GM10266 (cell line): ENCODE data around the gene STAT4.

Experiments used
- DNase-seq: peaks from one replicate; pipeline ENCODE4 v3.0.0; 2012; ENCODE audit errors: extremely low spot score
- CTCF ChIP-seq: IDR thresholded peaks from 2 replicates; pipeline ENCODE4 v1.5.1; 2012; ENCODE audit warnings: mild to moderate bottlenecking, low read depth; ENCODE audit not compliant: control insufficient read depth, insufficient read depth; ENCODE audit errors: missing control alignments

The STAT4 gene

GRCh38 chr2:191049728-191050639, 100.8 kb downstream of the STAT4 start:
- no peak for TF ChIP-seq CTCF
- peak; percentile 20 for DNase-seq

GRCh38 chr2:191048073-191048472, 102.7 kb downstream of the STAT4 start:
- no peak for TF ChIP-seq CTCF
- no peak for DNase-seq

GRCh38 chr2:191045141-191045540, 105.7 kb downstream of the STAT4 start:
- TF ChIP-seq CTCF, result no peak
- no peak for DNase-seq

- TF ChIP-seq CTCF, result no peak
- no peak for DNase-seq
Observed at GRCh38 chr2:191043438-191043837, 107.4 kb downstream of the STAT4 start.

GRCh38 chr2:191041418-191042161, 109.2 kb downstream of the STAT4 start:
- no peak for TF ChIP-seq CTCF
- DNase-seq, result no peak

GRCh38 chr2:191039616-191040015, 111.2 kb downstream of the STAT4 start:
- DNase-seq, result no peak
- TF ChIP-seq CTCF, result no peak

GRCh38 chr2:191038741-191039140, 112.1 kb downstream of the STAT4 start:
- no peak for TF ChIP-seq CTCF
- no peak for DNase-seq
